Left lung (tissue), 10 donors: ENCODE results near the gene C4BPA. TPM values are rescaled to one million over a fixed set of nuclear protein-coding genes. Genes with fewer than 3 reads are reported as not detected.

Source experiments
- ATAC-seq: fragments of 200-7000 bp; cut with Tn5 transposase; one replicate; pipeline ENCODE4 v1.9.1; 2020; ENCODE audit warnings: moderate library complexity
- DNase-seq, 4 donors: peaks; one replicate each; pipeline ENCODE4 v3.0.0-alpha.2; 2013 to 2020
- H3K27ac ChIP-seq, 2 donors: fragments of 200-600 bp; sonication (generic) in 1 of 2; one replicate each; pipeline versions ENCODE4 v1.5.0 to v1.8.0; 2020 to 2021
- H3K27me3 ChIP-seq, 2 donors: fragments of 200-600 bp; sonication (generic) in 1 of 2; one replicate each; pipeline versions ENCODE4 v1.5.0 to v1.8.0; 2020 to 2021
- H3K36me3 ChIP-seq, 2 donors: fragments of 200-600 bp; sonication (generic) in 1 of 2; one replicate each; pipeline versions ENCODE4 v1.5.0 to v1.8.0; 2020 to 2021
- H3K4me1 ChIP-seq, 2 donors: fragments of 200-600 bp; one replicate each; pipeline ENCODE4 v1.8.0; 2021
- H3K4me3 ChIP-seq, 2 donors: fragments of 200-600 bp; sonication (generic) in 1 of 2; one replicate each; pipeline versions ENCODE4 v1.5.0 to v1.8.0; 2020 to 2021; ENCODE audit warnings: mild to moderate bottlenecking in 1 of 2
- H3K9me3 ChIP-seq, 2 donors: fragments of 200-600 bp; sonication (generic) in 1 of 2; one replicate each; pipeline versions ENCODE4 v1.5.0 to v1.8.0; 2020 to 2021
- CTCF ChIP-seq, 2 donors: fragments of 200-600 bp; sonication (generic) in 1 of 2; IDR thresholded peaks; one replicate each; pipeline versions ENCODE4 v1.5.0 to v1.8.0; 2021; ENCODE audit warnings: antibody characterized with exemption in 2 of 2
- intact Hi-C, 2 donors: fragments of 100-400 bp; cut with DNase I; formaldehyde crosslinking; loops; one replicate each; pipeline versions ENCODE4 v1.11.2 to v1.14.2; 2022
- polyA plus RNA-seq, 6 donors: library from polyadenylated mRNA; unstranded; fragments of 120-200 nt; gene quantifications; one replicate each; pipeline ENCODE4 v1.2.1, GENCODE V29; 2013; ENCODE audit not compliant: insufficient read length in 6 of 6
- total RNA-seq, 2 donors: library from RNA; stranded (reverse); fragmentation: NEBNext Ultra II Directional; extraction: Animal tissue kit (Norgen Biotek cat#: 25700); gene quantifications; one replicate each; pipeline ENCODE4 v1.2.1, GENCODE V29; 2021
- donor health status: DM: no; HTN: yes; CAD: no.
- donor health status: DM: no; HTN: no; CAD: no.

C4BPA gene
- total and polyA plus RNA-seq, 8 donors: 0.31 to 32.1 (median 0.64) TPM

- Histone ChIP-seq H3K4me3 (no peak overlapping the region), H3K27ac (no peak overlapping the region), H3K36me3 (no peaks in the 10 kb centered on the region), H3K4me1 (peaks cover 0 to 20% of the 10 kb centered on the region in 2 donors), H3K27me3 (no peaks in the 10 kb centered on the region), H3K9me3 (peaks cover 0 to 19% of the 10 kb centered on the region in 2 donors)
- DNase-seq (no peak), ATAC-seq (no peak)
- intact Hi-C loops: no loop called here
- no peak for TF ChIP-seq CTCF (IDR thresholded peaks at IDR 0.05)
Measured at GRCh38 chr1:207155028-207155427, 51.0 kb downstream of the C4BPA start.

GRCh38 chr1:207156095-207156494 lies 52.1 kb downstream of the C4BPA start:
- DNase-seq: no peak
- H3K9me3 ChIP-seq: peaks cover 0 to 17% of the 10 kb centered on the region in 2 donors
- H3K27me3 ChIP-seq: no peaks in the 10 kb centered on the region
- peak; percentile 21 for ATAC-seq
- TF ChIP-seq CTCF (IDR thresholded peaks at IDR 0.05): no peak
- no peaks in the 10 kb centered on the region for H3K36me3 ChIP-seq
- H3K4me3 ChIP-seq: no peak overlapping the region
- intact Hi-C loops: no loop called here
- peaks cover 0 to 20% of the 10 kb centered on the region in 2 donors for H3K4me1 ChIP-seq
- no peak overlapping the region for H3K27ac ChIP-seq

GRCh38 chr1:207156826-207157225 lies 52.8 kb downstream of the C4BPA start:
- no peak for TF ChIP-seq CTCF (IDR thresholded peaks at IDR 0.05)
- DNase-seq (no peak), ATAC-seq (no peak)
- Histone ChIP-seq H3K9me3 (peaks cover 0 to 10% of the 10 kb centered on the region in 2 donors), H3K36me3 (no peaks in the 10 kb centered on the region), H3K27me3 (no peaks in the 10 kb centered on the region), H3K27ac (no peak overlapping the region), H3K4me1 (peaks cover 0 to 20% of the 10 kb centered on the region in 2 donors), H3K4me3 (no peak overlapping the region)
- intact Hi-C loops: no loop called here

GRCh38 chr1:207164086-207164485 lies 60.1 kb downstream of the C4BPA start:
- DNase-seq (no peak), ATAC-seq (no peak)
- no peaks in the 10 kb centered on the region for H3K27me3 ChIP-seq
- no peak overlapping the region for H3K4me3 ChIP-seq
- TF ChIP-seq CTCF (IDR thresholded peaks at IDR 0.05): no peak
- peaks cover 0 to 5% of the 10 kb centered on the region in 2 donors for H3K9me3 ChIP-seq
- intact Hi-C loops: no loop called here
- no peaks in the 10 kb centered on the region for H3K4me1 ChIP-seq
- no peak overlapping the region for H3K27ac ChIP-seq
- no peaks in the 10 kb centered on the region for H3K36me3 ChIP-seq

GRCh38 chr1:207172321-207172720 lies 68.3 kb downstream of the C4BPA start:
- ATAC-seq (peak; percentile 36), DNase-seq (no peak)
- no peak overlapping the region for H3K4me3 ChIP-seq
- H3K9me3 ChIP-seq: no peaks in the 10 kb centered on the region
- peaks cover 0 to 9% of the 10 kb centered on the region in 2 donors for H3K4me1 ChIP-seq
- intact Hi-C loops: no loop called here
- H3K27ac ChIP-seq: peak overlapping the region in 1 of 2 donors; percentile 59
- H3K36me3 ChIP-seq: no peaks in the 10 kb centered on the region
- TF ChIP-seq CTCF (IDR thresholded peaks at IDR 0.05): no peak
- no peaks in the 10 kb centered on the region for H3K27me3 ChIP-seq
